HG03571 (cell line): Measurements from ENCODE around the gene NPAS3.

ENCODE experiments used
- ATAC-seq: cut with Tn5 transposase; IDR thresholded peaks from one replicate; pipeline ENCODE4 v1.9.1; 2021; ENCODE audit not compliant: unreplicated experiment

NPAS3 gene

GRCh38 chr14:33842299-33842698, 903.6 kb downstream of the NPAS3 start:
- no peak for ATAC-seq

DNA sequence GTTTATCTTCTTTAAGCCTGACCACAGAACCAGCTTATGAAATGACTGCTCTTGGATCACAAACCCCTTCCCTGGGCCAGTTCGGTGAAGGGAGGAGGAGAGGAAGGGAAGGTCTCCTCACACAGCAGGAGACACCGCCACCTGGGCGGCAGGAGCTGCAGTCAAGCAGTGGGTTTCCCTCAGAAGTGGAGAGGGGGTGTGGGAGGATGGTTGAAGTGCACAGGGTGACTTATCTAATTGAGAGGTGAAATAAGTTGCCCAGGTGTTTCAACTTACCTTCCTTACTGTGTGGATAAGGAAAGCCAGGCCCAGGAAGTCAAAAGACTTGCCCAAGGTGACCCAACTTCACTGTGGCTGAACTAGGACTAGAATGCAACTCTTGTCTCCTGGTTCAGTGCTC, 905.4 kb downstream of the NPAS3 start:
- no peak for ATAC-seq

GRCh38 chr14:33846100-33846824, 907.6 kb downstream of the NPAS3 start:
- ATAC-seq = no peak

DNA sequence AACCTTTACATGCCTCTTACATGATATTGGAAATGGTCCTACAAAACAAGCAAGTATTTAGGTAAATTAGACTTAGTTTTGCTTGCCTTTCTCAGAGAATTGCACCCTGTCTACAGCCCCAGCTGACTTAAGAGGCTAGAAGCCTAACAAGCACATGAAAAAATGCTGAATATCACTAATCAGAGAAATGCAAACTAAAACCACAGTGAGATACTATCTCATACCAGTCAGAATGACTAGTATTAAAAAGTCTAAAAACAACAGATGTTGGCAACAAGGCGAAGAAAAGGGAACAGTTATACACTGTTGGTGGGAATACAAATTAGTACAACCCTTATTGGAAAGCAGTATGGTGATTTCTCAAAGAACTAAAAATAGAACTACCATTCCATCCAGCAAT, 908.4 kb downstream of the NPAS3 start:
- ATAC-seq = no peak

GRCh38 chr14:33848009-33848408, 909.3 kb downstream of the NPAS3 start:
- no peak for ATAC-seq

- ATAC-seq = no peak
These were observed 910.2 kb downstream of the NPAS3 start for GRCh38 chr14:33848706-33849454.

GRCh38 chr14:33849455-33849801, 910.7 kb downstream of the NPAS3 start:
- no peak for ATAC-seq

- no peak for ATAC-seq
These were observed 912.1 kb downstream of the NPAS3 start for GRCh38 chr14:33850826-33851225.

GRCh38 chr14:33851366-33851765, 912.7 kb downstream of the NPAS3 start:
- no peak for ATAC-seq

DNA sequence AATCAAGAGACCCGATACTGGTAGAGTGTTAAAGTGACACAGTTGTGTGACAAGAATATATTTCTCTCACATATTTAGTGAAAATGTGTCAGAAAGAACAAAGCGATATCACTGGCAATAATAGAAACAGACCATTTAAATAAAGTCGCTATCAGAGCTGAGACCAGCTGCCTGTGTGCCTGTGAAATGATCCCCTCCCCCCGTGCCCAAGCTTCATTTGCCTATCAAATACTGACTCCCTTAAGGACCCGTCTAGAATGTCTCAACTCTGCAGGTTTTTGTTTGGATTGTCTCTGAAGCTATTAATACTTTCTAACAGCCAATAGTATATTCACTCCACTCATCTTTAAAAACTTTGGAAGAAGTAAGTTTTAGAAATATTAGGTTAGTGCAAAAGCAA, 913.3 kb downstream of the NPAS3 start:
- no peak for ATAC-seq
